Measurements from ENCODE around the gene RNASE2. TPM values are rescaled to one million over a fixed set of nuclear protein-coding genes. Genes with fewer than 3 reads are reported as not detected.
"Not testable (repeated sequence)": the region's sequence is repeated elsewhere in the genome, so short reads cannot be mapped to it uniquely, and the experiment has no call there.

RNASE2 gene
- total RNA-seq, 4 donors from 2014 or later: 0.44 to 1.3 (median 0.44) TPM; not detected in 1

DNA sequence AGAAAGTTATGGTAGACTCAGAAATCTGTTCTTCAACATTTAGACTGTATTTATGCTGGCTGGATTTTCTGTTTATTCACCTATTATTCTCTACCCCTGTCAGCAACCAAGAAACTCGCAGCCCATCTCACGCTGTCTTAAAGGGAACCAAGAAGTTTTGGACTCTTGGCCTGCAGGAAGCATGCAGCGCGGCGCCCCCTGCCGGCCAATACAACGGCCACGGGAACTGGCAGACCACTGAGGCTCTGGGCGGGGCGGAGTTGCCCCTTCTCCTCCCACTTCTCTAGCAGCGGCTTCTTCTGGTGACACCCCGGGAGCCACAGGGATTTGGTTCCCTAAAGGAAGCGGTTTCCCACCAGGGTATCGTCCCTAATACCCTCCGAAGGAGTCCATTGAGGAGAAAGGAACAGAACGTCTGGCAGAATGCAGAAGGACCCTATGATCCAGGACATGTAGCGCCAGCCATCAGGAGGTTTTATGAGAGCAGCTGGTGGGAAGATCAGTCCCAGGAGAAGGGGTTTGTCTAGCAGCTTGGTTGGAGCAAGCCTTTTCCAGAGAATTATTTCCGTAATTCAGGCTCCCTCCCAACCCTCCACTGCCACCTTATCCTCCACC, 21.0 kb upstream of the RNASE2 start:
- no peak overlapping the region for H3K27ac ChIP-seq
- H3K4me3 ChIP-seq: no peak overlapping the region
- no peak for TF ChIP-seq POLR2A (IDR thresholded peaks at IDR 0.05)
- peak in 3 of 6 experiments; percentile 10 to 43 (median 23) for TF ChIP-seq CTCF (IDR thresholded peaks at IDR 0.05)
- WGBS, 2 donors: 29 to 33% methylated on average over 12 of the region's 18 CpGs
- peaks cover 0 to 16% (median 0%) of the 10 kb centered on the region in 4 donors for H3K27me3 ChIP-seq
- intact Hi-C loops (cut with DNase I): no loop called here
- no peaks in the 10 kb centered on the region for H3K9me3 ChIP-seq
- no peaks in the 10 kb centered on the region for H3K4me1 ChIP-seq
- H3K36me3 ChIP-seq: no peaks in the 10 kb centered on the region
- no peak for DNase-seq

DNA sequence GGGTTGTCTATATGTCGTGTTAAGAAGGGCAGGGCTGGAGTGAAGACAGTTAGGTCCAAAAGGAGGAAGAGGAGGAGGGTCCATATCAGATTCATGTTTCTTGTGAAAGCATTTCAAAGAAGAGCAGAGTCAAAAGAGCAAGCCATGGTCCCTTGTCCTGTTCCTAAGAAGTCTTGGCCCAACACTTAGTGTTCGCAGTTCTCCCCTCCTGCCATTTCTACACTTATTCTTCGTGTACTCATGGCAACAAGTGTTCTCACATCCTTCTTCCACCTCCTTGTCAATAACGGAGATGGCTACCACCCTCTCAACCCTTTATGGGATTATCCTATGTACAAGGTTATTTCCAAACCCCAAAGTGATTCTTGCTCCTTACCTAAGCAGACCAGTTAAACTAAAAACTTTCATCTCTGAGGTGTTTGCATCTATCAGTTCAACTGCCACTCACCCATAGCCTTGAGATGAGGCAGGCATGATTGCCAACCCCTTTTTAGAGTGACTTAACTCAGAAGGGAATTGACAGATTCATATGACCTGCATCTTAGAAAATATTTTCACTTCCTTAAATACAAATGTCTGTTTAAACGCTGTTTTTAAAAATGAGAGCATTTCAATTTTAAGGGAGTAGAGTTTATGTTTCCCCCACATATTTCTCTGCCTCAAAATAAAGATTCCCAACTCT, 19.8 kb upstream of the RNASE2 start:
- intact Hi-C loops (cut with DNase I): no loop called here
- H3K27me3 ChIP-seq: peaks cover 0 to 19% (median 0%) of the 10 kb centered on the region in 4 donors
- 76 to 83% methylated on average over 5 of the region's 5 CpGs for WGBS, 2 donors
- H3K27ac ChIP-seq: no peak overlapping the region
- H3K4me3 ChIP-seq: no peak overlapping the region
- no peaks in the 10 kb centered on the region for H3K9me3 ChIP-seq
- H3K36me3 ChIP-seq: no peaks in the 10 kb centered on the region
- H3K4me1 ChIP-seq: no peaks in the 10 kb centered on the region
- no peak for TF ChIP-seq POLR2A (IDR thresholded peaks at IDR 0.05)
- TF ChIP-seq CTCF (IDR thresholded peaks at IDR 0.05): no peak
- no peak for DNase-seq

GRCh38 chr14:20945146-20945545, 10.1 kb upstream of the RNASE2 start:
- H3K27me3 ChIP-seq: peaks cover 0 to 14% (median 0%) of the 10 kb centered on the region in 4 donors
- WGBS, 2 donors: 58 to 67% methylated on average over 4 to 6 of the region's 6 CpGs
- H3K9me3 ChIP-seq; intact Hi-C loops (cut with DNase I); H3K4me3 ChIP-seq; H3K4me1 ChIP-seq; DNase-seq; H3K36me3 ChIP-seq; H3K27ac ChIP-seq: not testable (repeated sequence)

GRCh38 chr14:20946707-20947106, 8.6 kb upstream of the RNASE2 start:
- H3K9me3 ChIP-seq; intact Hi-C loops (cut with DNase I); H3K4me1 ChIP-seq; H3K27ac ChIP-seq; H3K36me3 ChIP-seq; H3K4me3 ChIP-seq; DNase-seq: not testable (repeated sequence)
- H3K27me3 ChIP-seq: peaks cover 0 to 14% (median 0%) of the 10 kb centered on the region in 4 donors
- WGBS, 2 donors: 51 to 70% methylated on average over 3 to 5 of the region's 9 CpGs

DNA sequence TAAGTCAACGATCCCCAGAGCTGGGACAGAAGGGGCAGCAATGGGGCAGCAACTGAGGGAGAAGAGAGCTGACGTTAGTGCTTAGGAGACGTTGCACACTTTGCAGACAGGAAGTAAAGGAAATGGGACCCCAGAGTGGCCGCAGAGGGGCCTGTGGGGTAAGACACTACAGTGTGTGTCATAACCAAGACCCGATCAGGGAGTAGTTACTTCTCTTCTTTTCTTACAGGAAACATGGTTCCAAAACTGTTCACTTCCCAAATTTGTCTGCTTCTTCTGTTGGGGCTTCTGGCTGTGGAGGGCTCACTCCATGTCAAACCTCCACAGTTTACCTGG, 219 bp downstream of the RNASE2 start:
- H3K36me3 ChIP-seq; H3K9me3 ChIP-seq; DNase-seq; H3K4me3 ChIP-seq; intact Hi-C loops (cut with DNase I); H3K4me1 ChIP-seq: not testable (repeated sequence)
- Histone ChIP-seq H3K27ac (peak overlapping the region in 1 of 4 donors; percentile 14), H3K27me3 (peaks cover 0 to 17% (median 0%) of the 10 kb centered on the region in 4 donors)
- 51 to 57% methylated on average over 5 of the region's 5 CpGs for WGBS, 2 donors

- TF ChIP-seq POLR2A (IDR thresholded peaks at IDR 0.05): no peak
- TF ChIP-seq CTCF (IDR thresholded peaks at IDR 0.05): no peak
- WGBS, 2 donors: 88% methylated on average over 11 of the region's 11 CpGs
- H3K27me3 ChIP-seq: peaks cover 0 to 12% (median 0%) of the 10 kb centered on the region in 4 donors
- intact Hi-C loops (cut with DNase I): no loop called here
- H3K36me3 ChIP-seq: no peaks in the 10 kb centered on the region
- H3K4me3 ChIP-seq: no peak overlapping the region
- H3K27ac ChIP-seq: no peak overlapping the region
- no peak for DNase-seq
- no peaks in the 10 kb centered on the region for H3K9me3 ChIP-seq
- no peaks in the 10 kb centered on the region for H3K4me1 ChIP-seq
These were observed 1.2 kb downstream of the RNASE2 start for GRCh38 chr14:20956376-20956976.

DNA sequence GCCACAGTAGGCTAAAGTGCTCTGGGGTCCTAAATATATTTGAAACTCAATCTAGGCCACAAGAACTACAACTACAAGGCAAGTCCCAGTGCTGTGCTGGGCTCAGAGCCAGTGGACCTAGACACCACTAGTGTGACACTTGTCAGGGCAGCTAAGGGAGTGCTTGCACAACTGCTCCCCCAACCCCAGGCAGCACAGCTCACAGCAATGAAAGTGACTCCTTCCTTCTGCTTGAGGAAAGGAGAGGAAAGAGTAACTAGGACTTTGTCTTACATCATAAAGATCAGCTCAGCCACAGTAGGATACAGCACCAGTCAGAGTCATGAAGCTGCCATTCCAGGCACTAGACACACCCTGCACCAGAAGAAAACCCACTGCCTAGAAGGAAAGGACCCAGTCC, 3.7 kb downstream of the RNASE2 start:
- H3K9me3 ChIP-seq; intact Hi-C loops (cut with DNase I); H3K4me1 ChIP-seq; H3K36me3 ChIP-seq; H3K4me3 ChIP-seq; DNase-seq; H3K27ac ChIP-seq: not testable (repeated sequence)
- H3K27me3 ChIP-seq: peaks cover 0 to 19% (median 0%) of the 10 kb centered on the region in 4 donors

Measured in esophagus squamous epithelium (tissue), 5 donors.